ES-I3 (cell line): ENCODE data around the gene NDRG4.

Experiments
- H3K36me3 ChIP-seq: 2 replicates; pipeline ENCODE4 v1.6.1; 2013; ENCODE audit warnings: mild to moderate bottlenecking, low read length, control low read depth, moderate library complexity; ENCODE audit not compliant: insufficient read depth
- H3K4me1 ChIP-seq: 2 replicates; pipeline ENCODE4 v1.6.1; 2013; ENCODE audit warnings: mild to moderate bottlenecking, control low read depth, low read length; ENCODE audit not compliant: insufficient read depth
- H3K9ac ChIP-seq: 2 replicates; pipeline ENCODE4 v1.6.1; 2013; ENCODE audit warnings: low read depth, mild to moderate bottlenecking, low read length, moderate library complexity
- H3K9me3 ChIP-seq: 2 replicates; pipeline ENCODE4 v1.6.1; 2013; ENCODE audit warnings: mild to moderate bottlenecking, low read length, moderate library complexity; ENCODE audit not compliant: control insufficient read depth, insufficient read depth

The NDRG4 gene

GRCh38 chr16:58506241-58507194 is 6.6 kb downstream of the NDRG4 start:
- H3K9me3 ChIP-seq, result no peaks in the 10 kb centered on the region
- no peak overlapping the region for H3K9ac ChIP-seq
- no peaks in the 10 kb centered on the region for H3K4me1 ChIP-seq
- H3K36me3 ChIP-seq, result no peaks in the 10 kb centered on the region; the same call in 1 of the 2 replicates

DNA sequence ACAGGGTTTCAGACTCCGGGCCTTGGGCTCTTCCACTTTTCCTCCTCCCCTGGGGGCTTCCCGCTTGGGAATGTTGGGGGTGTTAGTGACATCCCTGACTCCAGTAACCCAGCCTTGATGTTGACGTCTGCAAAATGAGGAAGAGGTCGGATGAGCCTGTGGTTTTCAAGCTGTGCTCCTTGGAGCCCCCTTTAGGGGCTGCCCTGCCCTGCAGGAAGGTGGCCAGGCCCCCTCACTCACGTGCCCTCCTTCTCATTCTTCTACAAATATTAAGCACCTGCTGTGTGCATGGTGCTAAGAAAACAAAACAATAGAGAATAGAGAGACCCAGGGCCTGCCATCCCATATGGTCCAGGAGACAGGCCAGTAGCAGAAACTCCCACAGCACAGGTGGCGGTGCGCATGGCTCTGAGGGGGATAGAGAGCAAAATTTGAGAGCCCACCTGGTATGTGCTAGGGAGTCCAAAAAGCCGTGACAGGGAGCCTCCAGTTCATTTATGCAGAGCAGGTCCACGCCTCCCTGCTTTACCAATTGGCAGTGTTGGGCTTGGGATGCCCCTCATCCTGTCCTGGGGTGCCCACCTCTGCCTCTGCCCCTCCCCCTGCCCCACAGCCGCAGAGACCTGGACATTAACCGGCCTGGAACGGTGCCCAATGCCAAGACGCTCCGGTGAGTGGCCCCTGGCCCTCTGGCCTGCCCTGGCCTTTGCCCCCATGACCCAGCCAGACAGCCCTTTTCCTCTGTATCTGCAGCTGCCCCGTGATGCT is 7.4 kb downstream of the NDRG4 start:
- no peaks in the 10 kb centered on the region; the same call in 1 of the 2 replicates for H3K36me3 ChIP-seq
- H3K9ac ChIP-seq, result no peak overlapping the region
- H3K9me3 ChIP-seq, result no peaks in the 10 kb centered on the region
- no peaks in the 10 kb centered on the region for H3K4me1 ChIP-seq

- no peaks in the 10 kb centered on the region; the same call in 1 of the 2 replicates for H3K36me3 ChIP-seq
- no peaks in the 10 kb centered on the region for H3K4me1 ChIP-seq
- no peak overlapping the region for H3K9ac ChIP-seq
- no peaks in the 10 kb centered on the region for H3K9me3 ChIP-seq
These were observed 8.2 kb downstream of the NDRG4 start for GRCh38 chr16:58507963-58508670.

DNA sequence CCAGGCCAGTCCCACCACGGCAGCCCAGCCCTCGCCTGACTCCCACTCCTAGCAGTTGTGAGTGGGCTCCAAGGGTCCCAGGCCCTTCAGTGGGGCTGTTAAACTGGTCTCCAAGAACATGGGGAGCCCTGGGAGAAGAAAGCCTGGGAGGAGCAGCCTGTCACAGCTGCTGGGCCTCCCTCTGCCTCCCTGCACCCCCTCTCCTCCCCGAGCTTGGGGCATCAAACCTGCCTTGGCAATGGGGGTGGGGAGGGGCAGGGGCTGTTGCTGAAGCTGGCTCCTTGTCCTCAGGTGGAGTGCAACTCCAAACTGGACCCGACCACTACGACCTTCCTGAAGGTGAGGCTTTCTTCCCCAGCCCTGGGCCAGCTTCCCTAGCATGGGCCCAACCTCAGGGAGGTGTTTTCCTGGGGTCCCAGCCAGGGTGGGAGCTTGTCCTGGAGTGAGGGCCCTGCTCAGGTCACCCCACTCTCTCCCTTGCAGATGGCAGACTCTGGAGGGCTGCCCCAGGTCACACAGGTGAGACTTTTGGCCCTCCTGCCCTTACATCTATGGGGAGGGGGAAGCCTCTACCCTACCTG is 8.8 kb downstream of the NDRG4 start:
- no peaks in the 10 kb centered on the region for H3K9me3 ChIP-seq
- H3K9ac ChIP-seq, result no peak overlapping the region
- H3K4me1 ChIP-seq, result no peaks in the 10 kb centered on the region
- H3K36me3 ChIP-seq, result no peaks in the 10 kb centered on the region; the same call in 1 of the 2 replicates

DNA sequence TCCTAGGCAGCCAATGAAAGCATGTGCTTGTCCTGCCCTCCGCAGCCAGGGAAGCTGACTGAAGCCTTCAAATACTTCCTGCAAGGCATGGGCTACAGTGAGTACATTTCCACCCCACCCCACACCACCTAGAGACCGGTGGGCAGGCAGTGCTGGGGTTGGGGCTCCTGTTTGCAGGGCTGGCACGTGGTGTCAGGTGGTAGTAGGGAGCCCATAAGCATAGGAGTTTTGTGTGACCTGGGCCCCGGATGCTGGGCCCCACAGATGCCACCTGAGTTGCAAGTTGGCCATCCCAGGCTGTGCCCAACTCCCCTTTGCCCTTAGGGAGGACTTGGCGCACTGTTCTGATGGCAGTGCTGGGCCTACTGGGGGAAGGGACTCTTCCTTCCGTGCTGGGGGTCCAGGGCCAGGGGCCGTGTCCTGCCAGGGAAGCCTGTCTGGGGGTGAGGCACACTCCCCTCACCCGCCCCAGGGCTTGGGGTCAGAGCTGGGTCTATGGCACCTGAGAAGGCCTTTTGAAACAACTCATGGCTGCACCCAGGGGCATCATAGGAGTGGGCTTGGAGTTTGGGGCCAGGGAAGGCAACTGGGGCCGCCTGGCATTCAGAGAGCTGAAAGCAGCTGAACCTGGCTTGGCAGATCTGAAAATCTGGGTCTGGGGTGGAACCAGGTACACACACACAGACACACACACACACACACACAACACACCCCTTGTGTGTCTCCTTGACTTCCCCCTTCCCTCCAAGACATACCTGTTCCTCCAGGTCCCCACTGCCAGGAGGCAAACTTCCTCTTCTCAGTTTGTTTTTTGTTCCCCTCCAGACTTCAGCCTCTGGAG is 9.5 kb downstream of the NDRG4 start:
- no peak overlapping the region for H3K9ac ChIP-seq
- no peaks in the 10 kb centered on the region for H3K4me1 ChIP-seq
- H3K9me3 ChIP-seq, result no peaks in the 10 kb centered on the region
- H3K36me3 ChIP-seq, result no peaks in the 10 kb centered on the region; the same call in 1 of the 2 replicates

GRCh38 chr16:58510097-58510775 is 10.3 kb downstream of the NDRG4 start:
- Histone ChIP-seq H3K4me1 (no peaks in the 10 kb centered on the region), H3K36me3 (no peaks in the 10 kb centered on the region; the same call in 1 of the 2 replicates), H3K9me3 (no peaks in the 10 kb centered on the region), H3K9ac (no peak overlapping the region)

DNA sequence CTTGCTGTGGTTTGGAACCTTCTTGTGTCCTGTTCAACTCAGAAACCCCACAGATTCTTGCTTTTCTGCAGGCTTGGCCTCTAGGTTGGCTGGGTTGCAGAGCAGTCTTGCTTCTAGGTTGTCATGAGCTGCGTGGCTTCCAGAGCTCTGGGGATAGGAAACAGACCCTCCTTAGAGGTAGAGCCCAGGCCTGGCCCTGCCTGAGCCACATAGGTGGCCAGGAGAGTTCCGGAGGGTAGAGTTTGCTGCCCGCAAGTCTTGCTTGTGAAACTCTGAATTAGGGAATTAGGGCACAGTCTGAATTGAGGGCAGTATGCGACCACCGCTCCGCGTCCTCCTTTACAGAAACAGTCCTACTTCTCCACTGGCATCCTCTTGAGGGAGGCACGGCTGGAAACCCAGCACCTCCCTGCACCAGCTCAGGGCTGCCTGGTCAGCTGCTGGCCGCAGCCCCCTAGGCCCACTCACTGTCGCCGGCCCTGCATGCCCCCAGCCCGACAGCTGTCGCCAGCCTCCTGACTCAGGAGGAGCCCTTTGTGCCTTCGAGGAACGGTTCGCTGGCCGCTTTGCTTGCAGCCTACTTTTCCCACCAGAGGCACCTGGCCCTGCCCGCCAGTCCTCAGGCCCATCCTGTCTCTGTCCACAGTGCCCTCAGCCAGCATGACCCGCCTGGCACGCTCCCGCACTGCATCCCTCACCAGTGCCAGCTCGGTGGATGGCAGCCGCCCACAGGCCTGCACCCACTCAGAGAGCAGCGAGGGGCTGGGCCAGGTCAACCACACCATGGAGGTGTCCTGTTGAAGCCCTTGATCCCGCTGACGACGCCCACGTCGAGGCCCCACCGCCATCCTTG is 11.1 kb downstream of the NDRG4 start:
- Histone ChIP-seq H3K4me1 (no peaks in the 10 kb centered on the region), H3K9me3 (no peaks in the 10 kb centered on the region), H3K36me3 (no peaks in the 10 kb centered on the region; the same call in 1 of the 2 replicates), H3K9ac (no peak overlapping the region)

- no peak overlapping the region for H3K9ac ChIP-seq
- peaks cover 2% of the 10 kb centered on the region; the same call in 1 of the 2 replicates for H3K36me3 ChIP-seq
- H3K9me3 ChIP-seq, result no peaks in the 10 kb centered on the region
- H3K4me1 ChIP-seq, result 0 out of 2 replicates have a peak, but pooled peaks cover 5% of the 10 kb centered on the region
These were observed 12.2 kb downstream of the NDRG4 start for GRCh38 chr16:58511933-58512815.

DNA sequence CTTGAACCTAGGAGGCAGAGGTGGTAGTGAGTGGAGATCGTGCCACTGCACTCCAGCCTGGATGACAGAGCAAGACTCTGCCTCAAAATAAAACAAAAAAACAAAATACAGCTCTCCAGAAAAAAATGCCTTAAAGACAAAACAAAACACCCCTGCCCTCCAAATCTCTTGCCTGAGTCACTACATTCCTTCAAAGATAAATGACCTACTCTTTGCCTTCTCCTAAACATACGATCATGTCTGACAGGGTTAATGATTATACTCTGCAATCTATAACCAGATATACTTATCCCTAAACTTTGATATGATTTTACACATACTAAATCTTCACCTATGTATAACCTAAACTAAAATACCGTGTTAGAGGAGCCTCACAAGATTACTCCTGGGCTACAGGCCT is 13.9 kb downstream of the NDRG4 start:
- Histone ChIP-seq H3K4me1 (0 out of 2 replicates have a peak, but pooled peaks cover 5% of the 10 kb centered on the region), H3K36me3 (peaks cover 10% of the 10 kb centered on the region), H3K9ac (no peak overlapping the region), H3K9me3 (no peaks in the 10 kb centered on the region)

DNA sequence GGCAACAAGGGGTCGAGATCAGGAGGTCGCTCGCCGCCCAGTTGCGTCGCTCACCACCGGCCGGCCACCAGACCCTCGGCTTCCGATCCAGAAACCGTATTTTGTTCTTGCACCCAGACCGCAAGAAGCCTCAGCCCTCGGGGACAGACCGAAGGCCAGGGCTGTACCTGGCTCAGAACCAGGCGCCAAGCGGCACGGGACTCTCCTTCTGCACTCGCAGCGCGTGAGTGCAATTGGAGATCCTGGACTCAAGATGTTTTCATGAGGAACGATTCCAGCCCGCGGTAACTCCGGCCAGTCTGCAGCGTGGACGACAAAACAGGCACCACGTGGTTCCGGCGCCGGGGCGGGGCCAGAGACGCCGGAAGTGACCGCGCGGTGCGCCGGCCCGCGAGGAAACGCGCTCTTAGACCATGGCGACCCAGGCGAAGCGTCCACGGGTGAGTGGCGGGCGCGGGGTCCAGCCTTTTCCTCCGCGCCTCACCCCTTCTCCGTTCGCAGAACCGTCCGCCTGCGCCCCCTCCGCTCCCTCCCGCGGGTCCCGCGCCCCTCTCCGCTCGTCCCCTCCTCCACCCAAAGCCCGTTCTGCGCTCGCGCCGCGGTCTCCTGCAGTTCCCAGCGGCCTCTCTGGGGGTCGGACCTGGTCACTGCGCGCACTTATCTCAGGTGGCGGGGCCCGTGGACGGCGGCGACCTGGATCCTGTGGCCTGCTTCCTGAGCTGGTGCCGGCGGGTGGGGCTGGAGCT is 15.4 kb downstream of the NDRG4 start, which contains the start of gene SETD6:
SETD6 (plus strand) TSS at position 393 of the 746 bp plus-strand sequence; CDS start at position 414, 21 bp downstream.
- peak within 1 kb of the TSS; percentile 98 for H3K9ac ChIP-seq
- no peaks in the 10 kb centered on the region for H3K9me3 ChIP-seq
- 0 out of 2 replicates have a peak, but pooled peaks cover 5% of the 10 kb centered on the region for H3K4me1 ChIP-seq
- H3K36me3 ChIP-seq, result peaks cover 14% of the 10 kb centered on the region
